Umbilical cord (tissue), 2 donors: Measurements from ENCODE around the gene SRRT. TPM values are rescaled to one million over a fixed set of nuclear protein-coding genes. Genes with fewer than 3 reads are reported as not detected.
"Not testable (repeated sequence)": the region's sequence is repeated elsewhere in the genome, so short reads cannot be mapped to it uniquely, and the experiment has no call there.

Source experiments
- DNase-seq: peaks from one replicate; pipeline ENCODE4 v3.0.0-alpha.2; 2015; ENCODE audit warnings: low spot score
- total RNA-seq: library from RNA; depleted of rRNA; stranded (reverse); fragments of >200 nt; gene quantifications from one replicate; pipeline ENCODE4 v1.2.3, GENCODE V29; 2014; ENCODE audit warnings: low replicate concordance; ENCODE audit not compliant: insufficient read depth

The SRRT gene
- total RNA-seq, 1 donor from 2014 or later = 15.6 TPM

GRCh38 chr7:100854899-100855298, 20.0 kb upstream of the SRRT start:
- not testable (repeated sequence) for DNase-seq

- no peak for DNase-seq
Measured at GRCh38 chr7:100855515-100855914, 19.4 kb upstream of the SRRT start.

GRCh38 chr7:100856871-100857282, 18.0 kb upstream of the SRRT start:
- DNase-seq = no peak

DNA sequence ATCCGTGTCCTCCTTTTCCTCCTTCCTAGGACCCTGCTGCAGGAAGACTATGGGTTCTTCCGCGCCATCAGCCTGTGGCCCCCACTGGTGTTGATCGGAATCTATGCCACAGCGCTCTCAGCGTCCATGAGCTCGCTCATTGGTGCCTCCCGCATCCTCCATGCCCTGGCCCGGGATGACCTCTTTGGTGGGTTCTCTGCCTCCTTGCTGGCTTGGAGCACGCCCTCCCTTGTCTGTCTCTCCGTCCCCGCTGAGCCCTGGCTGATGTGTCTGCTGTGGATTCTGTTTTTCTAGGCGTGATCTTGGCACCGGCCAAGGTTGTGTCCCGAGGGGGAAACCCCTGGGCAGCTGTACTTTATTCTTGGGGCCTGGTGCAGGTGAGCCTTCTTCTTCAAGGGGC, 15.0 kb upstream of the SRRT start:
- no peak for DNase-seq

- DNase-seq = no peak
Measured at GRCh38 chr7:100860702-100861615, 13.9 kb upstream of the SRRT start.

DNA sequence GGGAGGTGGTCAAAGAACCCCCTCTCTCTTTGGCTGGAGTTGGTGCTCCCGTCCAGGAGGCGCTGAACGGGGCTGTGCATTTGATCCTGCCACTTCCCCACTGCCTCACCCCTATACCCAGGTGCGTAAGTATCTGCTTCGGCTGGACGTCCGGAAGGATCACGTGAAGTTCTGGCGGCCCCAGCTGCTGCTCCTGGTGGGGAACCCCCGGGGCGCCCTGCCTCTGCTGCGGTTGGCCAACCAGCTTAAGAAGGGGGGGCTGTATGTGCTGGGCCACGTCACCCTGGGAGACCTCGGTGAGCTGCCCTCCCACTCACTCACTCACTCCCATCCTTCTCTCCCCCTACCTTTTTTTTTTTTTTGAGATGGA, 13.3 kb upstream of the SRRT start:
- DNase-seq = no peak

DNA sequence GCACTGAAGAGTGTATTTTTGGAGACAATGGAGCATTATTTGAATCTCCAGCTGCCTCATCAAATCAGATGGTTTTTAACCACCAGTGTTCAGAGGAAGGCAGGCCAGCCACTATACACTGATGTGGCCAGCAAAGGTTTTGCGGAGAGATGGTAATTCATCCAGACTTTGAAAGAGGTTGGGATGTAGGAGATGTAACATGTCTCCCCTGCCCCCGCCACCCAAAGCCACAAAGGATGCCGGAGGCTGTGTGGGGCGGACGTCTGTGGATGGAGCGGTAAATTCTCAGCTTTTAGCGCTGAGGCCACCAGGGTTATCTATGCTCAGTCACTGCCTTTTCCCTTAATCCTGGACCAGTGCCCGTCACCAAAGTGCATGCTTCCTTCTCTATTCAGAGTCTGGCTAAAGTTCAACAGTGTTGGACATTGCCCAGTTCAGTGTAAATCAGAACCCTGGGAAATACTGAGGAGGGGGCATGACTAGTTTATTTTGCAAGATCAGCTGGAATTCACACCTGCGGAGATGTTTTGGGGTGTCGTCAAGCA, 11.4 kb upstream of the SRRT start:
- no peak for DNase-seq

DNA sequence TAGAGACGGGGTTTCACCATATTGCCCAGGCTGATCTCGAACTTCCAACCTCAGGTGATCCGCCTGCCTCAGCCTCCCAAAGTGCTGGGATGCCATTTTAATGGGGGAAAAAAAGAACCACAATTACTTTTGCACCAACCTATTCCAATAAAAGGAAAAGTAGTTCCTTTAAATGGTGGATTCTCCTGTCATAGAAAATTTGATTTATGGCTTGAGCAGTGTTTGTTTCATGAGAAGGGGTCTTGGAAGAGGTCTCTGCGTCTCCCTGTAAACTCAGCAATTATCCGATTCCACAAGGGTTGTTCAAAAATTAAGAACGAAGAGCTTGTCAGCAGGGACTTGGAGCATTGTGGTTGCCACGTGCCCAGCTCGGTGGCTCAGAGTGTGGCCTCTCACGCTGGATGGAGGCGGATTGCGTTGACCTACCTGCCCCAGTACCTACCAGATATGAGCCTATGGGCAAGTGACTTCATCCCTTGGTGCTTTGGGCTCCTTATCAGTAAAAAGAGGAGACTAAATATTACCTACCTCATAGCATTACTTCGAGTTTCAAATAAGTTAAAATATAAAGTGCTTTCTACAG, 10.5 kb upstream of the SRRT start:
- no peak for DNase-seq

DNA sequence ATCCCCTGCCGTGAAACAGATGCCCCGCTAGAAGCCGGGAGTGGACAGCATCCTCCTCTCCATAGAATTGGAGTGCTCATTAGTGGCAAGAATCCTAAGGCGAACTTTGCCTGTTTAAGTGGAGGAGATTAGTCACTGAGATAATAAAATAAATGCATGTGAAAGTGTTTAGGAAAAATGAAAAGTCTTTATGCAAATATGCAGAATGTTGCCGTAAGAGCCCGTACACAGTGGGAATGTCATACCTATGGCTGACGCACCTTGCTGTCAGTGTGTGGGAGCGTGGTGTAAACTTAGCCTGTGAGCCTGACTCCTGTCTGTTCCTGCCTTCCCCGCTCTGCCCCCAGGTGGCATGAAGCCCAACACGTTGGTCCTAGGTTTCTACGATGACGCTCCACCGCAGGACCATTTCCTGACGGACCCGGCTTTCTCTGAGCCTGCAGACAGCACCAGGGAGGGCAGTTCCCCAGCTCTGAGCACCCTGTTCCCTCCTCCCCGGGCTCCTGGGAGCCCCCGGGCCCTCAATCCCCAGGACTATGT, 9.5 kb upstream of the SRRT start:
- peak; percentile 35 for DNase-seq

DNA sequence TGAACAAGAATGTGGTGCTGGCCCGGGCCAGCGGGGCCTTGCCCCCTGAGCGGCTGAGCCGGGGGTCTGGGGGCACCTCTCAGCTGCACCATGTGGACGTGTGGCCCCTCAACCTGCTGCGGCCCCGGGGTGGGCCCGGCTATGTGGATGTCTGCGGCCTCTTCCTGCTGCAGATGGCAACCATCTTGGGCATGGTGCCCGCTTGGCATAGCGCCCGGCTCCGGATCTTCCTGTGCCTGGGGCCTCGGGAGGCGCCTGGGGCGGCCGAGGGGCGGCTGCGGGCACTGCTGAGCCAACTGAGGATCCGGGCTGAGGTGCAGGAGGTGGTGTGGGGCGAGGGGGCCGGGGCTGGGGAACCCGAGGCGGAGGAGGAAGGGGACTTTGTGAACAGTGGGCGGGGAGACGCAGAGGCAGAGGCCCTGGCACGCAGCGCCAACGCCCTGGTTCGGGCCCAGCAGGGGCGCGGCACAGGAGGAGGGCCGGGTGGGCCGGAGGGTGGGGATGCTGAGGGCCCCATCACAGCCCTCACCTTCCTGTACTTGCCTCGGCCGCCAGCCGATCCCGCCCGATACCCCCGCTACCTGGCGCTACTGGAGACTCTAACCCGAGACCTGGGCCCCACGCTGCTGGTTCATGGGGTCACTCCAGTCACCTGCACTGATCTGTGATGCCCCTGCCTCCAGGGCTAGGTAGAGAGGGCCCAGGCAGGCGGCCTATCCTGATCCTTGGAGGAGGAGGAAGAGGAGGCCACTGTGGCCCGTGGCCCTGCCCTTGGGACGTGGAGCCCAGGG, 8.8 kb upstream of the SRRT start:
- DNase-seq = peak; percentile 61

GRCh38 chr7:100866729-100867039, 8.2 kb upstream of the SRRT start:
- no peak for DNase-seq

DNA sequence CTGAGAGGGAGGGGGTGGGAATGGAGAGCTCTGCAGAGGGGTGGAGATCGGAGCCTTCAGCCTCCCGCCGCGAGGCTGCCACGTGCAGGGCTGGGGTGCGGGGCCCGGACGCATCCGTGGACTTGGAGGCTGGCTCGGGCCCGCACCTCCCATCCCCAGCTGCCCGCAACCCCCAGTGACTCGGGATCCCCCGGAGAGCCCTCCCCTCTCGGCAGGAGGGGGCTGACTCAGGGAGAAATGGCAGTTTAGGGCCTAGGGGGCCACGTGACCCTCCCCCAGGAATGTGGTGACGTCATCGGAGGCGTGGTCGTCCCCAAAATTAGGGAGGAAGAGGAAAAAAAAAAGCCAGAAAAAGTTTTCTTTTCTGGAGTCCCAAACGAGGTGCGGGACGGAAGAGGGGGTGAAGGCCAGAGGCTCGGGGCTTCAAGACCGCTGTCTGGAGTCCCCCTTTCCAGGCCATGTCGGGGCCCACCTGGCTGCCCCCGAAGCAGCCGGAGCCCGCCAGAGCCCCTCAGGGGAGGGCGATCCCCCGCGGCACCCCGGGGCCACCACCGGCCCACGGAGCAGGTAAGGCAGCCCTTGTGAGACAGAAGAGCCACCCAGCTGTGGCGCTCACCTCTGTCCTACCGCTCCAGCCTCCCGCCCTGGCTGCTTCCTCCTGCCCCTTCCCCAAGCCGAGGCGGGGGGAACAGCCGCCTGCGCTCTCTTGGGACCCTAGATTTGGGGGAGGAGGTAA, 7.7 kb upstream of the SRRT start, which contains the start of gene TRIP6:
TSS of gene TRIP6 (plus strand) at position 348 of the 736 bp plus-strand sequence. CDS start at position 459, 111 bp downstream.
- DNase-seq = peak; percentile 97

GRCh38 chr7:100867776-100868485, 7.0 kb upstream of the SRRT start:
- peak; percentile 35 for DNase-seq

- DNase-seq = no peak
Measured at GRCh38 chr7:100873599-100874299, 1.2 kb upstream of the SRRT start.

- no peak for DNase-seq
Measured at GRCh38 chr7:100874300-100874576, 665 bp upstream of the SRRT start.

DNA sequence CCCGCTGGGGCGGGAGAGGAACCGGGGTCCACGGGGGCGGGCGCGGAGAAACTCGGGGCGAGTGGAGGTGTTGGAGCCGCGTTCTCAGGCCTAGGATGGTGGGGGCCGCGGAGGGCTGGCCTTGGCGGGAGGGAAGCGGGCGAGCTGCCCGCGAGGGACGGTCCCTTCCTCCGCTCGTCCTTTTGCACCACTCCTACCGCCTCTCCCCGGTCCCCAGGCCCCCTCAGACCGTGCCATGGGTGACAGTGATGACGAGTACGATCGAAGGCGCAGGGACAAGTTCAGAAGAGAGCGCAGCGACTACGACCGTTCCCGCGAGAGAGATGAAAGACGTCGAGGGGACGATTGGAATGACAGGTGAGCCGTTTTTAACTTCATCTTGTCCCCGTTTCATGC, 451 bp downstream of the SRRT start:
- no peak for DNase-seq

DNA sequence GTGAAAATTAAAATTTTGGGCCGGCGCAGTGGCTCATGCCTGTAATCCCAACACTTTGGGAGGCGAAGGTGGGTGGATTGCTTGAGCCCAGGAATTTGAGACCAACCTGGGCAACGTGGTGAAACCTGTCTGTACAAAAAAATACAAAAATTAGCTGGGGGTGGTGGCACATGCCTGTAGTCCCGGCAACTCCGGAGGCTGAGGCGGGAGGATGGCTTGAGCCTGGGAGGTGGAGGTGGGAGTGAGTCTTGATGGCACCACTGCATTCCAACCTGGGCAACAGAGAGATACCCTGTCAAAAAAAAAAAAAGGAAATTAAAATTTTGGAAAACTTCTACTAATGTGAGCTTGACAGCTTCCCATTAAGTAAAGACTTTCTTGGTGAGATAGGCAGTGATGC, 3.1 kb downstream of the SRRT start:
- DNase-seq = no peak

DNA sequence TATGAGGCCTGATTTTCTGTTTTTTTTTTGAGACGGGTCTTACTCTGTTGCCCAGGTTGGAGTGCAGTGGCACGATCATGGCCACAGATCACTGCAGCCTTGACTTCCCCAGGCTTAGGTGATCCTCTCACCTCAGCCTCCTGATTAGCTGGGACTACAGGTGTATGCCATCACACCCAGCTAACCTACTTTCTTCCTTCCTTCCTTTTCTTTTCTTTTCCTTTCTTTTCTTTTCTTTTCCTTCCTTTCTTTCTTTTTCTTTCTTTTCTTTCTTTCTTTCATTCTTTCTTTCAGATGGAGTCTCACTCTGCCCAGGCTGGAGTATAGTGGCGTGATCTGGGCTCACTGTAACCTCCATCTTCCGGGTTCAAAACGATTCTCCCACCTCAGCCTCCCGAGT, 3.8 kb downstream of the SRRT start:
- DNase-seq = no peak

- DNase-seq = no peak
Measured at GRCh38 chr7:100879685-100880261, 4.9 kb downstream of the SRRT start.

GRCh38 chr7:100880645-100881044, 5.7 kb downstream of the SRRT start:
- DNase-seq = no peak
